AG20443 (cell line): ENCODE measurements around the gene GAL3ST1.

Experiments
- DNase-seq: peaks from one replicate; pipeline ENCODE4 v3.0.0; 2012; ENCODE audit warnings: low spot score, mixed read lengths

The GAL3ST1 gene

DNA sequence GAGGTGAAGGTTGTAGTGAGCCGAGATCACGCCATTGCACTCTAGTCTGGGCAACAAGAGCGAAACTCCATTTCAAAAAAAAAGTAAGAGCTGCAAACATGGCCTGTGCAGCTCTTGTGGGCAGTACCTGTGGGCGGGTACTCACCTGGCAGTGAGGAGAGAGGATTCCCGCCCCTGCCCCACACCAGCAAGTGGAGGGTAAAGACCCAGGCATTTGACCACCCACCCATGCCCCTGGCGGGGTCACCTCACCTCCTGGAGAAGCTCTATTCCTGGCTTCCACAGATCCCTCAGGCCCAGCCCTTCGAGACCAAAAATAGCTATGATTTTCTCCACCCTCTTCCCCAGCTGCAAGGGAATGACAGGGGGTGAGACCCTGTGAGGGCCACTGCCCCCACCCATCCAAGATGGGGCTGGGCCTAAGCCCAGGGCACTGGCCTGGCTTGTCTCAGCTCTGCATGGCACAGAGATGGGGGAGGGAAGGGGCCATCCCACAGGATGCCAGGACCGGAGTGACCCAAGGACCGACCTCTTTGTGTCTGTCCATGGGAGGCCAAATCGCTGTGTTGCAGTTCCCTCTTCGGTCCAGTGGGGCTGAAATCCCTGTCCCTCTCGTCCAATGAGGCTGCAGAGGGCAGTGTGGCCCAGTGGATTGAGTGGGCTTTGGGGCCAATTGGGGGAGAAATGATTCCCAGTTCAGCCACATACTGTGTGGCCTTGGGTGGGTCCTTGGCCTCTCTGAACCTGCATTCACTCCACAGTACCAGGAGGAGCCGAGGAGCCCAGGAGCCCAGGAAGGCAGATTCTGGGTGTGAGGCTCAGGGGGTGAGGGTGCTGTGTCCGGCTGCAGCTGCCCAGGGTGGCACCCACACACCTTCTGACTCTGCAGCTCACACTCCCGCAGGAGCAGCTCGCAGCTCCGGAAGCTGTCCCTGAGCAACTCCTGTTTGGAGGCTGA, 42.5 kb downstream of the GAL3ST1 start:
- peak; percentile 9 for DNase-seq

DNA sequence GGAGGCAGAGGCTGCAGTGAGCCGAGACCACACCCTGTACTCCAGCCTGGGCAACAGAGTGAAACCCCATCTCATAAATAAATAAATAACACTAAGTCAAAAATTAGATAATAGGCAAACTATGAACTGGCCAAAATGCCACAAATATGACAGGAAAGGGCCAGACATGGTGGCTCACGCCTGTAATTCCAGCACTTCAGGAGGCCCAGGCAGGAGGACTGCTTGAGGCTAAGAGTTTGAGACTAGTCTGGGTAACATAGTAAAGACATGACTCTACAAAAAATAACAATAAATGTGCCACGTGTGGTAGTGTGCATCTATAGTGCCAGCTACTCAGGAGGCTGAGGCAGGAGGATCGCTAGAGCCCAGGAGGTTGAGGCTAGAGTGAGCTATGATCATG, 47.8 kb downstream of the GAL3ST1 start:
- DNase-seq: no peak

DNA sequence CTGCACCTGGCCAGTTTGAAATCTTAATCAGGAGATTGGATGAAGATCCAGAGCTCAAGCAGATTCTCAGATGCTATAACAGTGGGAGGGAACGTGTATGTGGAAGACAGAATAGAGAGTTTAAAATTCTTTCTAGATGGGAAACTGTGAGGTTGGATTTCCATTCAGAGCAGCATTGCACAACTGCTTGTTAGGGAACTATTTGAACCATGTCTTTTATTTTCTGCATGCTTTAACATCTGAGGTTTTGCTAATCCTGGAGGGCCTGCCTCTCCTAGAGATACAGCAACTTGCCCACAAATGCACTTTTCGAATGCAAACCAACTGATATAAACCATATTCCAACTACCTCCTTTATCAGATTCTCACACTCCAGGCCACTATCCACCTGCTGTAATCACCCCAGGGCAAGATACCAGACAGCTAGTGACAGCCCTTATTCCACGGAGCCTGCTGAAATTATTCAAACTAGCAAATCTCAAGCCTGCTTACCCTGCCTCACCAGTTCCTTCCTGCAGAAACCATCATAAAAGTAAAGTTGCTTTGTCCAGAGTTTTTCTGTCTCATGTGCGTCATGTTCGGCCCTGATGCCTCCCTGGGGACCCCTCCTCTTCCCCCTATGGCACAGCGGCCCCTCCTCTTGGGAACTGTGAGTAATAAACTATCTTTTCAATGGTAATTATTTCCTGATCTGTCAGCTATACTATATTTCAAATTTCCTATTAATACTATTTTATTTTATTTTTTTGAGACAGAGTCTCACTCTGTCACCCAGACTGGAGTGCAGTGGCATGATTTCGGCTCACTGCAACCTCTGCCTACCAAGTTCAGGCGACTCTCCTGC, 50.6 kb downstream of the GAL3ST1 start:
- DNase-seq: no peak

DNA sequence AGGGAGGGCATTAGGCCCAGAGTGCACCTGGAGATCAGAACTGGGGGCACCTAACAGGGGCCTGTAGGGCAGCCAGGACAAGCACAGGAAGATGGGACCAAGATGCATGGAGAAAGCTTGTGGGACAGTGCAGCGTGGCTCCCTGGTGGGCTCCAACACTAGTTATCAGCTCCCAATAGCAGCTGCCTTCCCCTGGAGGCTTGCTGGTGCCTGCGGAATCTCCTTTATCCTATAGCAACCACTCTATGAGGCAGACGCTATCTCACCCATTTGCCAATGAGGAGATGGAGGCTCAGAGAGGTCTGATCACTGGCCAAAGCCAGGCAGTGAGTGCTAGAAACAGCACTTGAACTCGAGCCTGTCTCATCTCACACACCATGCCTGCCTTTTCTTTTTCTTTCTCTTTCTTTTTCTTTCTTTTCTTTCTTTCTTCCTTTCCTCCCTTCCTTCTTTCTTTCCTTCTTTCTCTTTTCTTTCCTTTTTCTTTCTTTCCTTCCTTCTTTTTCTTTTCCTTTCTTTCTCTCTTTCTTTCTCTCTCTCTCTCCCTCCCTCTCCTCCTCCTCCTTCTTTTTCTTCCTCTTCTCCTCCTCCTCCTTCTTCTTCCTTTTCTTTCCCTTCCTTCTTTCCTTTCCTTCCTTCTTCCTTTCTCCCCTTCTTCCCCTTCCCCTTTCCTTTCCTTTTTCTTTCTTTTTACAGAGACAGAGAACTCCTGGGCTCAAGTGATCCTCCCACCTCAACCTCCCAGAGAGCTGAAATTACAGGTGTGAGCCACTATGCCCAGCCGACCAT, 52.9 kb downstream of the GAL3ST1 start:
- DNase-seq: no peak

DNA sequence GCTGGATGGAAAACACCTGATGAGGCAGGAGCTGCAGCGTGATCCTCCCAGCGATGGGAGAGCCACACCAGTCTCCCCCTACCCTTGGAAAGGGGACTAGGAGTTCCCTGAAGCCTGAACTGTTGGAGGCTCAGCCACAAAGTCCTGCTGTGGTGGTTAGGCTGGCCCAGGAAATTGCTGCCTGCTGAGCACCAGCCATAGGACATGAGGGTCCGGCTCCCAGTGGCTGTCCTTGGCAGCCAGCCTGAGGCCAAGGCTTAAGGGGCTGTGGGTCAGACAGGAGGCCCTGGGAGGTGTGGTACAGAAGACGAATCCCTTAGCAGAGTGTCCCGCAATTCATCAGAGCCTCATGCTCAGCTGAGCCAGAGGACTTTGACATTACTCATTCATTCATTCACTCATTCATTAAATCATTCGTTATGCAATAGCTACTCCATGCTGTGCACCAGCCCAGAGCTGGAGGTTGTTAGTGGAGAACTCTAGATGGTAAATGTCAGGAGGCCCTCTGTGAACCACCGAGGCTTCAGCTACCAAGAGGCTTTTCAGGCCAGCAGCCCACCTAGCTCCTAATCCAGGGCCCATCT, 54.5 kb downstream of the GAL3ST1 start:
- DNase-seq: no peak

DNA sequence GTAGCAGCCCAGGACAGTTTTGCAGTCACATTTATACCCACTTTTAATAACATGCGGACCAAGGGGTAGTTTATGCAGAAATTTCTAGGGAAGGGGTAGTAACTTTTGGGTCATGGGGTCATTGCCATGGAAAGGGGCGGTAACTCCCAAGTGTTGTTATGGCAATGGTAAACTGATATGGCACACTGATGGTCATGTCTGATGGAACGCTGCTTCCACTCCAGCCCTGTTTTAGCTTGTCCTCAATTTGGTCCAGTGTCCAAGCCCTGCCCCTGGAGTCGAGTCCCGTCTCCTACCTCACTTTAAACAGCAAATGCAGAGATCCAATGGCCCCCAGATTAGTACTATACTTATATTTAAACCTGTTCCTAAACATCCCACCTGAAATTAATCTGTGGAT, 57.7 kb downstream of the GAL3ST1 start:
- no peak for DNase-seq

DNA sequence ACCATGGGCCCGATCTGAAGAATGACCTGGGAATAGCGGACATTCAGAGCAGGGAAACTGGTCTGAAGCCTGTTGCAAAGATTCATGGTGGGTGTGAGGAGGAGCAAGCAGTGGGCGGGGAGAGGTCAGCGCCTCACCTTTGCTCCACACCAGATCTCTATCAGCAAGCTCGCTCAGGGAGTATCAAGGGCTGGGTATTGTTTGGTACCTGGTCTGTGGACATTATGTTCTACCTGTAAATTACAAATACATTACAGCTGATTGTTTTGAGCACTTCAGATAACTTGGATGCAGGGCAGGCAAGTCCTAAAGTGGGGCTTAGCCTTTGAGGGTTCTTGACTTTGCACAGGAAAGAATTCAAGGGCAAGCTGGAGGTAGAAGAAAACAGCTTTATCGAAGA, 58.2 kb downstream of the GAL3ST1 start:
- DNase-seq: no peak

DNA sequence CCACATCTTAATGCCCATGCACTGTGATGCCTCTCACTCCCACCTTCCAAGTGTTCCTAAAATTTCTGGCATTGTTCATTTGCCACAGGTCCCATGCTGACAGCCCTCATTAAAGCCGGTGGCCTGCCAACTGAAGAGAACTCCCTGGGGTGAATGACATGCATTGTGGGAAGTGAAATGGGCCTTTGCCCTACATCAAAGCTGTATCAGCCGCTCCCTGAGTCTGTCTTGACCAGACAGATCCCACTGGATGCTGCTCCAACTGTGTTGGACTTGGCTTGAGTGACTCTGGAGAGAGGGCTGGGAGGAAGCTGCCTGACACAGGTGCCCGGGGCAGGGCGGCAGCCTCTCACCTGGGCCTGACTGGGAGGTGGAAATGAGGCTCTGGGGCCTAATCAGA, 60.2 kb downstream of the GAL3ST1 start:
- no peak for DNase-seq

DNA sequence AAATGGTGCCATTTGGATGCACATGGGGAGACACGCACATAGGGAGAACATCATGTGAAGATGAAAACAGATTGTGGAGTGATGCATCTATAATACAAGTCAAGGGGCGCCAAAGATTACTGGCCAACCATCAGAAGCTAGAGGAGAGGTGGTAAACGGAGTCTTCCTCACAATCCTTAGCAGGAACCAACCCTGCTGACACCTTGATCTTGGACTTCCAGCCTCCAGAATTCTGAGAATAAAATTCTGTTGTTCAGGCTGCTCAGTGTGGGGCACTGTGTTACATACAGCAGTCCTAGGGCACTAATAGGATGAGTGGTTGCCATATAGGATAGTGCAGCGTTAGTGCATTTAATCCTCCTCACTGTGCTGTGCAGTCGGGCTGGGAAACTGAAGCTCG, 61.0 kb downstream of the GAL3ST1 start:
- DNase-seq: no peak

DNA sequence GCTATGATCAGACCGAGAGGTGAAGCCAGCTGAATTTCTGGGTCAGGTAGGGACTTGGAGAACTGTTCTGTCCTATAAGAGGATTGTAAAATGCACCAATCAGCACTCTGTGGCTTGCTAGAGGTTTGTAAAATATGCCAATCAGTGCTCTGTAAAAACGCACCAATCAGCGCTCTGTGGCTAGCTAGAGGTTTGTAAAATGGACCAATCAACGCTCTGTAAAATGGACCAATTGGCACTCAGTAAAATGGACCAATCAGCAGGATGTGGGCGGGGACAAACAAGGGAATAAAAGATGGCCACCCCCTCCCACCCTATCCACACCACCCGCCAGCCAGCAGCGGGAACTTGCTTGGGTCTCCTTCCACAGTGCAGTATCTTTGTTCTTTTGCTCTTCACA, 62.6 kb downstream of the GAL3ST1 start:
- no peak for DNase-seq

DNA sequence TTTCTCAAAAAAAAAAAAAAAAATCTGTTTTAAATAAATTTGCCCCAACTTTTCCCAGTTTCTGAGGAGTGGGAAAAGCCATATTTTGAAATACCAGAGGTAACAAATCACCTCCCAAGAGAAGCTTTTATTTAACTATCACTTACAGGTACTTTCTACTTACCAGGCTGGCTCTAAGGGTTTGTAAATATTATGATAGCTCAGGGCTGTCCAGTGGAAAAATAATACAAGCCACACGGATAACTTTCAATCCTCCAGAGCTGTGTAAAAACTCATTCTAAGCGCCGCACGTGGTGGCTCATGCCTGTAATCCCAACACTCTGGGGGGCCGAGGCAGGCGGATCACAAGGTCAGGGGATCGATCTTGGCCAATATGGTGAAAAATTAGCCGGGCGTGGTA, 63.4 kb downstream of the GAL3ST1 start:
- no peak for DNase-seq

DNA sequence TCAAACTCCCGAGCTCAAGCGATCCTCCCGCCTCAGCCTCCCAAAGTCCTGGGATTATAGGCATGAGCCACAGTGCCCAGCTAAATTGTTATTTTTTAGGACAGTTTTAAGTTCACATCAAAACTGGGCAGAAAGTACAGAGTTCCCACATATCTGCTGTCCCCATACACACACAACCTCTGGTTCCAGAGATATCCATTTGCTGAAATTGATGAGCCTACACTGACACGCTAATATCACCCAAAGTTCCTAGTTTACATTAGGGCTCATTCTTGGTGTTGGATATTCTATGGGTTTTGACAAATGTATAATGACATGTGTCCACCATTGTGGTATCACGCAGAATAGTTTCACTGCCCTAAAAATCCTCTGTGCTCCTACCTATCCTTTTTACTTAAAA, 66.2 kb downstream of the GAL3ST1 start:
- DNase-seq: no peak

DNA sequence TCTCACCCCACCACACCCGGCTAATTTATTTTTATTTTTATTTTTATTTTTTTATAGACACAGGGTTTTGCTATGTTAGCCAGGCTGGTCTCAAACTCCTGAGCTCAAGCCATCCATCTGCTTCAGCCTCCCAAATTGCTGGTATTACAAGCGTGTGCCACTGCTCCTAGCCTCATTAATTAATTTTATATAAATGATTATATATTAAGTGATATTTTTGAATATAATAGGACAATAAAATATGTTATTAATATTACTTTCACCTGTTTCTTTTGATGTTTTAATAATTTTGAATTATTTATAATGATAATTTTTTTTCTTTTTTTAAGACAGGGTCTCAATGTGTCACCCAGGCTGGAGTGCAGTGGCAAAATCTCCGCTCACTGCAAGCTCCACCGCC, 66.8 kb downstream of the GAL3ST1 start:
- no peak for DNase-seq

DNA sequence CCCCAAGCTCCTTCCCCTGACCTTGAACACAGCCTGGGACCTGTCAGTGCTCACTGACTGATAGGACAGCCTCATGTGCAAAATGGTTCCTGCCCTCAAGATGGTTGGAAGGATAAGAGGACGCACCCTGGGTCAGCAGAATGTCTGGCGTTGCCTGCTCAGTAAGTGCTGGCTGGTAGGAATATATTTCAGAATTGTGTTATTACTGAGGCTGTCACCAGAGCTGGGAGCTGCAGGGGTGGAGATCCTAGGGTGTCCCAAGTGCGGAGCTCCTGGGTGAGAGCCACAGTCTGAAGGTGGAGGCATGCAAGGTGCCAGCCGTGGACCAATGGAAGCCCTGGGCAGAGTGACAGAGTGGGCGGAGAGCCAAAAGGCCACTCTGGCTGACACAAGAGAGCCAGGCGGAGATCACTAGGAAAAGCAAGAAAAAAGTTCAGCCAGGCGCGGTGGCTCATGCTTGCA, 67.9 kb downstream of the GAL3ST1 start:
- DNase-seq: no peak
